Measurements from ENCODE around the gene SSPN.

The SSPN gene

GRCh38 chr12:26195250-26195640 is at the start of gene SSPN:
SSPN (plus strand) TSS chr12:26195573; CDS start chr12:26195673, 100 bp downstream.
- TF ChIP-seq CTCF (IDR thresholded peaks at IDR 0.05; ENCODE audit: low read length, missing control alignments): no peak
- peak; percentile 56 for DNase-seq (ENCODE audit: low read depth)
- peak within 1 kb of the TSS; percentile 47 for H3K4me3 ChIP-seq (replicated peaks; ENCODE audit: low read depth, low read length)

- no peak for TF ChIP-seq CTCF (IDR thresholded peaks at IDR 0.05; ENCODE audit: low read length, missing control alignments)
- no peak overlapping the region for H3K4me3 ChIP-seq (replicated peaks; ENCODE audit: low read depth, low read length)
- no peak for DNase-seq (ENCODE audit: low read depth)
These were observed 47.1 kb upstream of the SSPN start for GRCh38 chr12:26148291-26148690.

GRCh38 chr12:26149968-26150500 is 45.3 kb upstream of the SSPN start:
- DNase-seq (ENCODE audit: low read depth): no peak
- H3K4me3 ChIP-seq (replicated peaks; ENCODE audit: low read depth, low read length): no peak overlapping the region
- TF ChIP-seq CTCF (IDR thresholded peaks at IDR 0.05; ENCODE audit: low read length, missing control alignments): no peak

- no peak overlapping the region for H3K4me3 ChIP-seq (replicated peaks; ENCODE audit: low read depth, low read length)
- DNase-seq (ENCODE audit: low read depth): peak; percentile 87
- TF ChIP-seq CTCF (IDR thresholded peaks at IDR 0.05; ENCODE audit: low read length, missing control alignments): no peak
These were observed 44.5 kb upstream of the SSPN start for GRCh38 chr12:26150736-26151450.

- H3K4me3 ChIP-seq (replicated peaks; ENCODE audit: low read depth, low read length): no peak overlapping the region
- DNase-seq (ENCODE audit: low read depth): no peak
- no peak for TF ChIP-seq CTCF (IDR thresholded peaks at IDR 0.05; ENCODE audit: low read length, missing control alignments)
These were observed 42.8 kb upstream of the SSPN start for GRCh38 chr12:26152507-26153102.

- DNase-seq (ENCODE audit: low read depth): peak; percentile 95
- no peak overlapping the region for H3K4me3 ChIP-seq (replicated peaks; ENCODE audit: low read depth, low read length)
- TF ChIP-seq CTCF (IDR thresholded peaks at IDR 0.05; ENCODE audit: low read length, missing control alignments): peak; percentile 12
These were observed 41.8 kb upstream of the SSPN start for GRCh38 chr12:26153421-26154154.
